GM12891 (cell line): ENCODE results near the gene DSCAM.

ENCODE experiments used
- POLR2A ChIP-seq: IDR thresholded peaks from 2 replicates; pipeline ENCODE4 v1.6.1; 2011; ENCODE audit warnings: low read depth, low read length, control low read depth
- POLR2AphosphoS5 ChIP-seq: IDR thresholded peaks from 2 replicates; pipeline ENCODE4 v1.6.1; 2011; ENCODE audit warnings: low read depth, low read length, control low read depth

GRCh38 chr21:40613546-40614030 lies 233.4 kb downstream of the DSCAM start:
- no peak for TF ChIP-seq POLR2AphosphoS5
- TF ChIP-seq POLR2A: no peak
